HEK293T (cell line): ENCODE measurements around the gene DLST.

Experiments used
- CTCF ChIA-PET: fragments of 350-600 bp; formaldehyde crosslinking; extraction: SDS; loops from one replicate; lab custom pipeline; 2021; ENCODE audit warnings: antibody characterized with exemption, inconsistent platforms; lab: Yijun Ruan, JAX
- POLR2A ChIA-PET: fragments of 350-600 bp; formaldehyde crosslinking; extraction: SDS; loops from one replicate; lab custom pipeline; 2020; ENCODE audit warnings: antibody characterized with exemption, inconsistent platforms; lab: Yijun Ruan, JAX
- DNase-seq: peaks from one replicate; pipeline ENCODE4 v3.0.0; 2012; ENCODE audit warnings: mixed read lengths; ENCODE audit errors: extremely low spot score
- ARNT ChIP-seq: fragments of 450-650 bp; IDR thresholded peaks from 2 replicates; pipeline ENCODE4 v1.6.1; 2017; ENCODE audit warnings: mild to moderate bottlenecking
- BHLHE40 ChIP-seq: fragments of 450-650 bp; IDR thresholded peaks from 2 replicates; pipeline ENCODE4 v1.6.1; 2016; ENCODE audit warnings: mild to moderate bottlenecking, moderate library complexity, borderline replicate concordance
- CTBP1 ChIP-seq: fragments of 450-650 bp; IDR thresholded peaks from 2 replicates; pipeline ENCODE4 v1.6.1; 2016; ENCODE audit warnings: borderline replicate concordance
- ELF4 ChIP-seq: fragments of 450-650 bp; IDR thresholded peaks from 2 replicates; pipeline ENCODE4 v1.6.1; 2017; ENCODE audit warnings: antibody characterized with exemption
- FOXA1 ChIP-seq: fragments of 450-650 bp; IDR thresholded peaks from 2 replicates; pipeline ENCODE4 v1.6.1; 2016; ENCODE audit warnings: mild to moderate bottlenecking
- FOXK2 ChIP-seq: fragments of 450-650 bp; IDR thresholded peaks from 2 replicates; pipeline ENCODE4 v1.6.1; 2016; ENCODE audit warnings: mild to moderate bottlenecking
- FOXM1 ChIP-seq: fragments of 450-650 bp; IDR thresholded peaks from 2 replicates; pipeline ENCODE4 v1.6.1; 2017; ENCODE audit warnings: mild to moderate bottlenecking, borderline replicate concordance
- HDGF ChIP-seq: fragments of 450-650 bp; IDR thresholded peaks from 2 replicates; pipeline ENCODE4 v1.6.1; 2017; ENCODE audit warnings: antibody characterized with exemption, borderline replicate concordance
- L3MBTL2 ChIP-seq: fragments of 450-650 bp; conservative IDR thresholded peaks from 2 replicates; pipeline ENCODE4 v1.6.1; 2016; ENCODE audit warnings: mild to moderate bottlenecking
- LEF1 ChIP-seq: fragments of 450-650 bp; IDR thresholded peaks from 2 replicates; pipeline ENCODE4 v1.6.1; 2017; ENCODE audit warnings: mild to moderate bottlenecking, borderline replicate concordance
- NFRKB ChIP-seq: fragments of 450-650 bp; IDR thresholded peaks from 2 replicates; pipeline ENCODE4 v1.6.1; 2016; ENCODE audit warnings: mild to moderate bottlenecking, moderate library complexity
- SP1 ChIP-seq: fragments of 450-650 bp; IDR thresholded peaks from 2 replicates; pipeline ENCODE4 v1.6.1; 2017
- SUZ12 ChIP-seq: fragments of 450-650 bp; IDR thresholded peaks from 2 replicates; pipeline ENCODE4 v1.6.1; 2016; ENCODE audit warnings: mild to moderate bottlenecking
- TARDBP ChIP-seq: fragments of 450-650 bp; IDR thresholded peaks from 2 replicates; pipeline ENCODE4 v1.6.1; 2016
- ZNF384 ChIP-seq: fragments of 450-650 bp; IDR thresholded peaks from 2 replicates; pipeline ENCODE4 v1.6.1; 2016
- TF ChIP-seq, protein P1 (sequence below): fragments of 450-650 bp; IDR thresholded peaks from 2 replicates; pipeline ENCODE4 v1.6.1; 2016

DLST gene

DNA sequence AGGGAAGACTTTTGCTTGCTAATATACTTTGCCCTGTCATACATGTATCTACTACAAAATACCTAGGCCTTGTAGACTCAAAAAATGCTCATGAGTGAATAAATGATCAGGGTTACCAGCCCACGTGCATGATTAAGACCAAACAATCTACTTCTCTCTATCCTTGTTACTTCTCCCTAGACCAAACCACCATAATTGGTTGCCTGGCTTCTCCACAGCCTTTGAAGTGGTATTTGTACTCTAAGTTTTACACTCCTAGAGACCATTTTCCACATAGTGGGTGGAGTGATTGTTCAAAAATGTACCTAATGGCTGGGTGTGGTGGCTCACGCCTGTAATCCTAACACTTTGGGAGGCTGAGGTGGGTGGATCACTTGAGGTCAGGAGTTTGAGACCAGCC, 55.5 kb downstream of the DLST start:
- no peak for TF ChIP-seq BHLHE40
- TF ChIP-seq NFRKB = no peak
- no peak for TF ChIP-seq SP1
- TF ChIP-seq ELF4 = no peak
- TF ChIP-seq ARNT = no peak
- no peak for TF ChIP-seq L3MBTL2
- no peak for TF ChIP-seq FOXK2
- TF ChIP-seq SUZ12 = no peak
- no peak for TF ChIP-seq CTBP1
- no peak for TF ChIP-seq LEF1
- TF ChIP-seq FOXA1 = no peak
- no peak for TF ChIP-seq ZNF384
- no peak for TF ChIP-seq HDGF
- TF ChIP-seq TARDBP = no peak
- TF ChIP-seq FOXM1 = no peak
- TF ChIP-seq, protein P1, sequence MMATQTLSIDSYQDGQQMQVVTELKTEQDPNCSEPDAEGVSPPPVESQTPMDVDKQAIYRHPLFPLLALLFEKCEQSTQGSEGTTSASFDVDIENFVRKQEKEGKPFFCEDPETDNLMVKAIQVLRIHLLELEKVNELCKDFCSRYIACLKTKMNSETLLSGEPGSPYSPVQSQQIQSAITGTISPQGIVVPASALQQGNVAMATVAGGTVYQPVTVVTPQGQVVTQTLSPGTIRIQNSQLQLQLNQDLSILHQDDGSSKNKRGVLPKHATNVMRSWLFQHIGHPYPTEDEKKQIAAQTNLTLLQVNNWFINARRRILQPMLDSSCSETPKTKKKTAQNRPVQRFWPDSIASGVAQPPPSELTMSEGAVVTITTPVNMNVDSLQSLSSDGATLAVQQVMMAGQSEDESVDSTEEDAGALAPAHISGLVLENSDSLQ = no peak
- DNase-seq = no peak
- ChIA-PET CTCF (interaction anchor here (1.2 kb wide), 1 partner anchor 8 kb away, joined by 3 read pairs; no protein-coding TSS in a partner anchor), POLR2A (interaction anchor here (2.3 kb wide), 1 partner anchor 14 kb away, joined by 8 read pairs; the partner anchor contains the start of gene RPS6KL1)

DNA sequence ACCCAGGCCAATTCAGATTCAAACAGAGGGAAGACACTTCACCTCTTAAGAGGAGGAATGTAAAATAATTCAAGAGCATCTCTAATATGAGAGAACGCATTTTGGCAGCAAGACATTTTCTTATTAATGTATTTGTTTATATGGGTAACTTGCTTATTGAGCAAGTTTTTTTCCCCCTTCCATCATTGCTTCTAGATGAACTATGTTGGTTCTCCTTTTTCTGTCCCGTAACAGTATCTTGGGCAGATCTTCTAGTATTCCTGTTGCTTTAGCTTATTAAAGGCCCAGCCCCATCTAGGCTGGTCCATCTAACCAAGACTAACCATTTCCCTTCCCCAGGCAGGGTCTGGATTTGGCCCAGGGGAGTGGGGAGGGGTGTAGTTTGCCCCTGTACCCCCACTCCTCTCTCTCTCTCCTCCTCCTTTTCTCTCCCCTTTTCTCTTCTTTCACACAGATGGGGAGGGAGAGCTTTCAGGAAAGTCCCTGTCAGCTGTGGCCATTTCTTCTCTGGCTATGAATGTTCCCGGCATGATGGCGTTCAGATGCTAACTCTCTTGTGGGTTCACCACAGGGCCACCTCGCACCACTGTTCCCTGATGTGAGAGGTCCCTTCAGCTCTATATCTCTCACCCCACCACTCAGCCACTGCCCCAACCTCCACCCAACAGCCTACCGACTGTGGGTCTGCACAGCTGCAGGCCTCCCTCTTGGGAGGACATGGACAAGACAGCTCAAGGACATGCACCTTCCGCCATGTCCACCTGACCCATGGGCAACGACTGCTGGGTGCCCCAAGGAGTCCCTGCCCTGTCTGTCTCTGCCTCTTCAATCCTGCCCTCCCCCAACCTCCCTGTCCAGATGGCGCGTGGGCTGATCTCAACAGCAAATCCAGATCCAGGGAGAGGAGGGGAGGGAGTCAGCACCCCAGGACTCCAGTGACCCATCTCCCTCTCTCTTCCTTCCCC, 57.1 kb downstream of the DLST start:
- DNase-seq = no peak
- TF ChIP-seq L3MBTL2 (no peak), FOXA1 (no peak), ZNF384 (no peak), TARDBP (no peak), HDGF (no peak), FOXM1 (no peak), LEF1 (no peak), SP1 (no peak)
- ChIA-PET CTCF (no interaction called here), POLR2A (interaction anchor here (0.8 kb wide), 1 partner anchor 16 kb away, joined by 3 read pairs; the partner anchor contains the start of gene RPS6KL1)

DNA sequence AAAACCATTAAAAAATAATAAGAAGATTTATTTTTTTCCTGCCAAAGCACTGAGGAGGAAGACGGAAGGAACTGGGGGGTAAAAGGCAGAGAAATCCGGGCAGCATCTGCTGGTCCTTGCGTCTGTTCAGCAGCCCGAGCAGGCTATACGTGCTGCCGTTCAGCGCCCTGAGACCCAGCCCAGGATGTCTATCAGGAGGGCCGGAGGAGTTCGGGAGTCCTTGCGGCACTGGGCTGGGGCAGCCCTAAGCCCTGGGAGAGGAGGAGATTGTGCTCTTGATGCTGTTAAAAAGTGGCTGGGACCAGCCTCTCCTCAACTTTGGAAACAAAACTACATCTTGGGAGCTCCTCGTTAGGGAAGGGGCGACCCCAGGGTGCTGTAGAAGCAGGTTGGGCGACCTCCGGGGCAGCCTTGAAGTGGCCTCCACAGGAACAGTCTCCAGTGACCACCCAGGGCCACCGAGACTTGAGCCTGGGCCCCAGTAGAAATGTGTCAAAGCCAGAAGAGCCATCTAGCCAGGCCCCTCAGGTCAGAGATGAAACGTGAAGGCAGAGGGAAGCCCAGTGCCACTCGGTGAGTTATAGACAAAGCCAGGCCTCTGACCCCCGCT, 59.3 kb downstream of the DLST start:
- ChIA-PET CTCF (interaction anchor here (1.1 to 1.2 kb wide), 2 partner anchors 18 to 148 kb away, joined by 4 to 8 read pairs; partner anchors contain the start of gene RPS6KL1), POLR2A (interaction anchor here (1.2 to 1.4 kb wide), 3 partner anchors 14 to 123 kb away, joined by 3 to 4 read pairs (median 4); partner anchors contain the start of genes ACYP1, PGF and RPS6KL1)
- no peak for DNase-seq
- TF ChIP-seq FOXK2 (no peak), NFRKB (no peak), SP1 (no peak), FOXM1 (no peak), ZNF384 (no peak), FOXA1 (no peak), HDGF (no peak), L3MBTL2 (no peak), TARDBP (no peak), LEF1 (no peak), CTBP1 (no peak), SUZ12 (no peak), BHLHE40 (no peak), ARNT (no peak), ELF4 (no peak)
- TF ChIP-seq, protein P1 = no peak

DNA sequence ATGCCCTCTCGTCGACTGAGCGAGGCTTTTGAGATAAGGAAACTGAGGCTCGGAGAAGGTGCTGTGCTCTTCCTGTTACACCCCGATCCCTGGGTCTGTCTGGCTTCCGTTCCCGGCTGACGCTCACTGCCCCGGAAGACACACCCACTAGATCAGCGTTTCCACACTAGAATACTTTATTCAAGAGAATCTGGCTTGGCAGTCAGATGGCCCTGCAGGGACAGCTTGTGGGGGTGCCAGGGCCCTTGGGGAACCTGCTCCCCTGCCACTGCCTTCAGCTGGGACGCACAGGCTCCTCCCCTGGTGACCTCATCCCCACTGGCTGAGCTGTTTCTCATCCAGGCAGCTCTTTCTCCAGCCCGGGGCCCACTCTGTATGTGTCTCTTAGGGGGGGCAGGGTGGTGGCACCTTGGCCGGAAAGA, 60.0 kb downstream of the DLST start:
- CTCF ChIA-PET = interaction anchor here (1.1 to 1.3 kb wide), 3 partner anchors 8 to 147 kb away, joined by 3 to 8 read pairs (median 4); partner anchors contain the start of gene RPS6KL1
- no peak for DNase-seq
- POLR2A ChIA-PET = interaction anchor here (1.0 to 1.2 kb wide), 3 partner anchors 13 to 20 kb away, joined by 4 read pairs; partner anchors contain the start of genes PGF and RPS6KL1
- TF ChIP-seq, protein P1 = no peak
- TF ChIP-seq SP1 = no peak

DNA sequence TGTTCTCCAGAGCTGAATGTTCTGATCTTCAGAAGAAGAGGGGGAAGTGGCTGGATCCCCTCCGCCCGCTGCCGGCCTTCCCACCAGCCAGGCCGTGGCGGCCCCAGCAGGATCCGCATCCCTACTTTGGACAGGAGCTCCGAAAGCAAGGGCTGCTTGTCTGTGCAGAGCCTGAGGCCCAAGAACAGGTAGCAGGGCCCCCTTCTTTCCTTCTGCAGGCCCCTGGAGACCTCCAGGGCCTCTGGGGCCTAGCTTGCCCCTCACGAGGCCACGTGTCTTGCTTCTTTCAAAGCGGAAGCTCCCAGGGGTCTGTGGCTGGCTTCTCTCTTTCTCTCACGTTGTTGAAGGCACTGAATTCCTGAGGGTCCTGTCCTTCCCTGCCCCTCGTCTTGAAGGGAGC, 60.5 kb downstream of the DLST start:
- no peak for DNase-seq
- POLR2A ChIA-PET = interaction anchor here (1.0 to 1.2 kb wide), 3 partner anchors 13 to 20 kb away, joined by 4 read pairs; partner anchors contain the start of genes PGF and RPS6KL1
- TF ChIP-seq SUZ12 = no peak
- TF ChIP-seq, protein P1 = no peak
- TF ChIP-seq LEF1 = no peak
- no peak for TF ChIP-seq NFRKB
- no peak for TF ChIP-seq BHLHE40
- TF ChIP-seq SP1 = no peak
- no peak for TF ChIP-seq TARDBP
- no peak for TF ChIP-seq ZNF384
- TF ChIP-seq CTBP1 = no peak
- TF ChIP-seq FOXK2 = no peak
- CTCF ChIA-PET = interaction anchor here (1.1 to 1.3 kb wide), 3 partner anchors 8 to 146 kb away, joined by 3 to 8 read pairs (median 4); partner anchors contain the start of gene RPS6KL1
